GM12872 (cell line): ENCODE results near the gene PKD2L1.

ENCODE experiments used
- CTCF ChIP-seq: IDR thresholded peaks from 3 replicates; pipeline ENCODE4 v1.5.1; 2011; ENCODE audit warnings: low read depth, mild to moderate bottlenecking, low read length, moderate library complexity; ENCODE audit not compliant: insufficient read depth

PKD2L1 gene

GRCh38 chr10:100349087-100349486 lies 19.1 kb upstream of the PKD2L1 start:
- no peak for TF ChIP-seq CTCF

- no peak for TF ChIP-seq CTCF
These were observed 18.4 kb upstream of the PKD2L1 start for GRCh38 chr10:100348389-100348927.

- no peak for TF ChIP-seq CTCF
These were observed 17.7 kb upstream of the PKD2L1 start for GRCh38 chr10:100347568-100348195.

GRCh38 chr10:100346765-100347567 lies 16.9 kb upstream of the PKD2L1 start, which contains the start of gene SCD:
SCD (plus strand) TSS chr10:100347233; CDS start chr10:100347505, 272 bp downstream.
- TF ChIP-seq CTCF, result no peak

DNA sequence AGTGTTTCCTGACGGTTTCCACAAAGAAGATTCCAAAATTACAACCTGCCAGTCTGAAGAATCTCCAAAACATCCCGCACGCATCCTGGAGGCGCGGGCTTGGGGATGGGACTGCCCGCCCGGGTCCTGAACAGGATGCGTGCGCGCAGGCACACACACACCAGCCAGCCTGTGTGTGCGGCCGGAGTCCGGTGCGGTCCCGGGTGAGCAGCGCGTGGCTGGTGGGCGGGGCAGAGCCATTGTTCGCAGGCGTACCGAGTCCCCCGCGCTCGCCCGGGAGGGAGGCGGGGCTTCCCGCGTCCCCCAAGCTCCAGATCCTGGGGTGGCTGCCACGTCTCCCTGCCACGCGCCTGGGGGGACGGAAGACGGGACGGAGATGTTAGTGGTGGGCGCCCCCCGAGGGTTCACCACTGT lies 16.3 kb upstream of the PKD2L1 start:
- no peak for TF ChIP-seq CTCF

DNA sequence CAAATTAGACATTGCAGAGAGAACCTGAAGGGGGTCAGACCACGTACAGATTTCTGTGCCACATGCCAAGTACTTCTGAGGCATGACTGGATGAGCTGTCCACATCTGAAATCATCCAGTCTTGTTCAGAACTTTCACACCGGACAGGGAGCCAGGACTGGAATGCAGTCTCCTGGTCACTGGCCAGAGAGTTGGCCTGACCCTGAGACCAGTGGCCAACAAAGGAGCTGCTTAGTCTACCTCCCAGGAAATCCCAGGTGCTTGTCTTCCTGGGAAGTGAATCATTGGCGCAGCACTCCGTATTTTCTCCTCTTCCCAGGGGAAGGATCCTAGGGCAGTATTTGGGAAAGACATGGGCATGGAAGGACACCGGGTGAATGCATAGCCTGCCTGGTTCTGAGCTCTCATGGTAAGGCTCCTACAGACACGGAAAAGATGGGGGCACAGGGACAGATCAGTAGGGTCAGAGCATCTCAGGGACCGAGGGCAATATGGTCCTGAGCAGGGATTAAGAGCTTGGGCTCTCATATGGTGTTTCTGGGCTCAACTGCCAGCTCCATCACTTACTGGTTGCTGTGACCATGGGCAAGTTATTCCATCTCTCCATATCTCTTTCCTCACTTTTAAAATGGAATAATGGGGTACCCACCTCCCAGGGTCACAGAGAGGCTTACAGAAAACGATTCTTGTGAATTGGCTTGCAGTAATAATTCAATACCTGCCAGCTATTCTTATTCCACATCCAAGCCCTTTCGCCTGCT lies 15.7 kb upstream of the PKD2L1 start:
- TF ChIP-seq CTCF, result no peak
